Neural progenitor cell (in vitro differentiated cells): ENCODE measurements around the gene ABCB10. TPM values are rescaled to one million over a fixed set of nuclear protein-coding genes. Genes with fewer than 3 reads are reported as not detected.

Experiments
- DNase-seq: peaks from one replicate; pipeline ENCODE4 v3.0.0-alpha.2; 2016; ENCODE audit warnings: low spot score
- H2AFZ ChIP-seq: fragments of 200-600 bp; sonication (generic); replicated peaks from 2 replicates; pipeline ENCODE4 v1.6.1; 2016; ENCODE audit warnings: antibody characterized with exemption
- H3F3A ChIP-seq: fragments of 200-600 bp; sonication (generic); 2 replicates; pipeline ENCODE4 v1.6.1; 2016; ENCODE audit warnings: antibody characterized with exemption, low read depth
- H3K27ac ChIP-seq: fragments of 200-600 bp; sonication (generic); 2 replicates; pipeline ENCODE4 v1.5.1; 2016; ENCODE audit warnings: mild to moderate bottlenecking
- H3K27me3 ChIP-seq: fragments of 200-600 bp; sonication (generic); 2 replicates; pipeline ENCODE4 v1.6.1; 2016; ENCODE audit warnings: mild to moderate bottlenecking, moderate library complexity
- H3K36me3 ChIP-seq: fragments of 200-600 bp; sonication (generic); 2 replicates; pipeline ENCODE4 v1.5.1; 2016
- H3K4me1 ChIP-seq: fragments of 200-600 bp; sonication (generic); 2 replicates; pipeline ENCODE4 v1.6.1; 2016; ENCODE audit warnings: mixed run types
- H3K4me2 ChIP-seq: fragments of 200-600 bp; sonication (generic); 2 replicates; pipeline ENCODE4 v1.6.1; 2016
- H3K4me3 ChIP-seq: fragments of 200-600 bp; sonication (generic); 2 replicates; pipeline ENCODE4 v1.5.1; 2016
- H3K79me2 ChIP-seq: fragments of 200-600 bp; sonication (generic); 2 replicates; pipeline ENCODE4 v1.6.1; 2016; ENCODE audit warnings: low read depth
- H3K9ac ChIP-seq: fragments of 200-600 bp; sonication (generic); 2 replicates; pipeline ENCODE4 v1.6.1; 2016
- H3K9me3 ChIP-seq: fragments of 200-600 bp; sonication (generic); 2 replicates; pipeline ENCODE4 v1.5.1; 2016; ENCODE audit warnings: low read depth
- H4K20me1 ChIP-seq: fragments of 200-600 bp; sonication (generic); 2 replicates; pipeline ENCODE4 v1.6.1; 2016; ENCODE audit warnings: low read depth
- H3K27ac Mint-ChIP-seq: 3 replicates; pipeline ENCODE4 v1.8.0; 2021; ENCODE audit warnings: mixed read lengths
- H3K27me3 Mint-ChIP-seq: 2 replicates; pipeline ENCODE4 v1.8.0; 2022; ENCODE audit warnings: low read depth, mild to moderate bottlenecking, inconsistent platforms, moderate library complexity, mixed read lengths; ENCODE audit not compliant: insufficient read depth
- H3K36me3 Mint-ChIP-seq: 3 replicates; pipeline ENCODE4 v1.8.0; 2021; ENCODE audit warnings: mixed read lengths
- H3K4me1 Mint-ChIP-seq: 3 replicates; pipeline ENCODE4 v1.8.0; 2021; ENCODE audit warnings: mixed read lengths
- H3K4me3 Mint-ChIP-seq: 3 replicates; pipeline ENCODE4 v1.8.0; 2021; ENCODE audit warnings: mild to moderate bottlenecking, moderate library complexity, mixed read lengths
- H3K9me3 Mint-ChIP-seq: 3 replicates; pipeline ENCODE4 v1.8.0; 2020; ENCODE audit warnings: mixed read lengths
- EZH2 ChIP-seq: fragments of 200-600 bp; sonication (generic); IDR thresholded peaks from 2 replicates; pipeline ENCODE4 v1.6.1; 2017; ENCODE audit warnings: antibody characterized with exemption, mild to moderate bottlenecking, moderate library complexity
- EZH2phosphoT487 ChIP-seq: fragments of 200-600 bp; sonication (generic); IDR thresholded peaks from 2 replicates; pipeline ENCODE4 v1.6.1; 2017; ENCODE audit warnings: antibody characterized with exemption
- total RNA-seq: library from RNA; depleted of rRNA; stranded (reverse); fragments of >200 nt; gene quantifications from 2 replicates; pipeline ENCODE4 v1.2.3, GENCODE V29; 2015; ENCODE audit warnings: low replicate concordance
- TF ChIP-seq, protein P1 (sequence below): fragments of 200-600 bp; sonication (generic); IDR thresholded peaks from 2 replicates; pipeline ENCODE4 v1.5.1; 2017; ENCODE audit warnings: antibody characterized with exemption, mild to moderate bottlenecking

Gene ABCB10
- total RNA-seq, 1 donor from 2014 or later, result 11.9 TPM

DNA sequence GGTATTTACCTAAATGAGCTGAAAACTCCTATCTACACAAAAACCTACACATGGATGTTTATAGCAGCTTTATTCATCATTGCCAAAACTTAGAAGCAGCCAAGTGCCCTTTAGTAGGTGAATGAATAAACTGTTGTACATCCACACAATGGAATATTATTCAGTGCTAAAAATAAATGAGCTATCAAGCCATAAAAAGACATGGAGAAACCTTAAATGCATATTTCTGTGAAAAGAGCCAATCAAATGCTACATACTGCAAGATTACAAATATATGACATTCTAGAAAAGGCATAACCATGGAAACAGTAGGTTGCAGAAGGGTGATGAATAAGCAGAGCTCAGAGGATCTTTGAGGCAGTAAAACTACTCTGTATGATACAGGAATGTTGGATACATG, 23.3 kb downstream of the ABCB10 start:
- no peak overlapping the region for H3K4me3 ChIP-seq
- H3K36me3 ChIP-seq, result no peaks in the 10 kb centered on the region
- no peak overlapping the region for H3K4me2 ChIP-seq
- no peaks in the 10 kb centered on the region for H3K79me2 ChIP-seq
- no peaks in the 10 kb centered on the region for H3K4me1 ChIP-seq
- H3F3A ChIP-seq, result no peaks in the 10 kb centered on the region
- no peak for TF ChIP-seq EZH2phosphoT487
- H3K27ac ChIP-seq, result no peak overlapping the region
- Mint-ChIP-seq H3K27me3 (no peaks in the 10 kb centered on the region), H3K4me3 (no peak overlapping the region), H3K27ac (no peak overlapping the region), H3K36me3 (peaks cover 29% of the 10 kb centered on the region), H3K9me3 (no peaks in the 10 kb centered on the region), H3K4me1 (no peaks in the 10 kb centered on the region)
- no peak overlapping the region for H3K9ac ChIP-seq
- no peak for DNase-seq
- H3K9me3 ChIP-seq, result no peaks in the 10 kb centered on the region
- H3K27me3 ChIP-seq, result no peaks in the 10 kb centered on the region
- H4K20me1 ChIP-seq, result no peaks in the 10 kb centered on the region
- H2AFZ ChIP-seq, result no peak overlapping the region

DNA sequence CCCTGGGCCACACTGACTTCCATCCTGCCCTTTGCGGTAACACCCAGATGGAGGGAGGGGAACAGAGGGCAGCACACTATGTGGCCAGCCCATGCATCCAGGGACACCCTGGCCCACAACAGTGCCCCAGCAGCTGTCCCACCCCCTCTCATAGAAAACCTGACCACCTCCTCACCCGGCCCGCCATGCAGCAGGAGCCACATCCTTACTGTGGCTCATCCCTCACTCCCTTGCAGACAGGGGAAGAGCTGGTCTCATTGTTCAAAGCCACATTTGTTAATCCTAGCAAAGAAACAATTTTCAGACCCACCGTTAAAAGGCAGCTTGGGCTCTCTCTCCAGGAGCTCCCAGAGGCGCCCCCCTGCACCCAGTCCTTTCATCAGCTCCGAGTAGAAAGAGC, 27.2 kb downstream of the ABCB10 start:
- DNase-seq, result no peak
- no peak overlapping the region for H3K9ac ChIP-seq
- Mint-ChIP-seq H3K4me3 (no peak overlapping the region), H3K4me1 (no peaks in the 10 kb centered on the region), H3K9me3 (no peaks in the 10 kb centered on the region), H3K27me3 (no peaks in the 10 kb centered on the region), H3K27ac (no peak overlapping the region), H3K36me3 (peaks cover 27% of the 10 kb centered on the region)
- H3K4me3 ChIP-seq, result no peak overlapping the region
- H3K79me2 ChIP-seq, result no peaks in the 10 kb centered on the region
- H3K4me1 ChIP-seq, result no peaks in the 10 kb centered on the region
- H3K4me2 ChIP-seq, result no peak overlapping the region
- no peaks in the 10 kb centered on the region for H3K27me3 ChIP-seq
- no peak overlapping the region for H2AFZ ChIP-seq
- no peak overlapping the region for H3K27ac ChIP-seq
- no peaks in the 10 kb centered on the region for H3F3A ChIP-seq
- H3K36me3 ChIP-seq, result peaks cover 4% of the 10 kb centered on the region
- TF ChIP-seq EZH2phosphoT487, result no peak
- TF ChIP-seq EZH2, result no peak
- TF ChIP-seq, protein P1, sequence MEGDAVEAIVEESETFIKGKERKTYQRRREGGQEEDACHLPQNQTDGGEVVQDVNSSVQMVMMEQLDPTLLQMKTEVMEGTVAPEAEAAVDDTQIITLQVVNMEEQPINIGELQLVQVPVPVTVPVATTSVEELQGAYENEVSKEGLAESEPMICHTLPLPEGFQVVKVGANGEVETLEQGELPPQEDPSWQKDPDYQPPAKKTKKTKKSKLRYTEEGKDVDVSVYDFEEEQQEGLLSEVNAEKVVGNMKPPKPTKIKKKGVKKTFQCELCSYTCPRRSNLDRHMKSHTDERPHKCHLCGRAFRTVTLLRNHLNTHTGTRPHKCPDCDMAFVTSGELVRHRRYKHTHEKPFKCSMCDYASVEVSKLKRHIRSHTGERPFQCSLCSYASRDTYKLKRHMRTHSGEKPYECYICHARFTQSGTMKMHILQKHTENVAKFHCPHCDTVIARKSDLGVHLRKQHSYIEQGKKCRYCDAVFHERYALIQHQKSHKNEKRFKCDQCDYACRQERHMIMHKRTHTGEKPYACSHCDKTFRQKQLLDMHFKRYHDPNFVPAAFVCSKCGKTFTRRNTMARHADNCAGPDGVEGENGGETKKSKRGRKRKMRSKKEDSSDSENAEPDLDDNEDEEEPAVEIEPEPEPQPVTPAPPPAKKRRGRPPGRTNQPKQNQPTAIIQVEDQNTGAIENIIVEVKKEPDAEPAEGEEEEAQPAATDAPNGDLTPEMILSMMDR, result no peak
- H4K20me1 ChIP-seq, result no peaks in the 10 kb centered on the region
- no peaks in the 10 kb centered on the region for H3K9me3 ChIP-seq

DNA sequence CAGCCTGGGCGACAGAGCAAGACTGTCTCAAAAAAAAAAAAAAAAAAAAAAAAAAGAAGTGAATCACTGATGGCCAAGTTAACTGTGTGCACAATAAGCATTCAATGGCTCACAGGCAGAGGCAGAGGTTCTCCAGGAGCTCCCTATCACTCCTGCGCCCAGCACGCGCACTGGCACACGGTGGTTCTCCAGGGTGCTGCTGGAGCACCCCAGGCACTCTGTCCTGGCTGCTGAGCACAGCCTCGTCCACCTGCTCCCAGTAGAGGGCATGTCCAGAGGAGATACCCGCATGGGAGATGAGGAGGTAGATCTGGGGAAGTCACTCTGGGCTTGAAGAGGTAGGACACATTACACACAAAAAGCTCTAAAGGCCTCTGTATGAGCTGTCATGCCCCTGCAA, 28.9 kb downstream of the ABCB10 start:
- Mint-ChIP-seq H3K27me3 (no peaks in the 10 kb centered on the region), H3K4me1 (no peaks in the 10 kb centered on the region), H3K4me3 (no peak overlapping the region), H3K9me3 (no peaks in the 10 kb centered on the region), H3K36me3 (peaks cover 25% of the 10 kb centered on the region), H3K27ac (no peak overlapping the region)
- Histone ChIP-seq H3F3A (no peaks in the 10 kb centered on the region), H3K27me3 (no peaks in the 10 kb centered on the region), H4K20me1 (no peaks in the 10 kb centered on the region), H3K79me2 (no peaks in the 10 kb centered on the region), H3K9me3 (no peaks in the 10 kb centered on the region), H3K4me2 (no peak overlapping the region), H3K36me3 (peaks cover 4% of the 10 kb centered on the region), H2AFZ (no peak overlapping the region), H3K27ac (no peak overlapping the region), H3K9ac (no peak overlapping the region), H3K4me1 (no peaks in the 10 kb centered on the region), H3K4me3 (no peak overlapping the region)
- no peak for DNase-seq
- TF ChIP-seq EZH2 (no peak), EZH2phosphoT487 (no peak)
- TF ChIP-seq, protein P1, result no peak

DNA sequence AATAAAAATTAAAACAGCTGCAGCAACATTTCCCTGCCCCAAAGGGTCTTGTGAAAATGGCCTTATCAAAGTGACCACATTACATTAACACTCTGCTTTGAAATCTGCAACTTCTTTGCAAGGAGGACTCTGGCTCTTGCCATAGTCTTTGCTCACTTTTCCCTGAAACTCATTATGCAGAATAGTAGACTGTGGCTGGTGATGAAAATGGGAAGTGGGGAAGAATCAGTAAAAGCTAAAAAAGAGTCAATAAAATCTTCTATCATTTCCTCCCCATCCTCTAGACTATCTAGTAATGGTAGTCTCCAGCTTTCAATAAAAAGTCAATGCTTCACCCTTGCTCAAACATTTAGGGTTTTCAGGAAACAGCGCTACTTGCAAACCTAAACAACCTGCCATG, 31.8 kb downstream of the ABCB10 start:
- Mint-ChIP-seq H3K27me3 (no peaks in the 10 kb centered on the region), H3K36me3 (peaks cover 18% of the 10 kb centered on the region), H3K4me1 (no peaks in the 10 kb centered on the region), H3K27ac (no peak overlapping the region), H3K9me3 (no peaks in the 10 kb centered on the region), H3K4me3 (no peak overlapping the region)
- no peak overlapping the region for H3K4me2 ChIP-seq
- no peaks in the 10 kb centered on the region for H3F3A ChIP-seq
- no peak overlapping the region for H3K9ac ChIP-seq
- TF ChIP-seq EZH2phosphoT487 (no peak), EZH2 (no peak)
- TF ChIP-seq, protein P1, result no peak
- no peaks in the 10 kb centered on the region for H3K79me2 ChIP-seq
- no peak overlapping the region for H3K27ac ChIP-seq
- H4K20me1 ChIP-seq, result no peaks in the 10 kb centered on the region
- peaks cover 4% of the 10 kb centered on the region for H3K36me3 ChIP-seq
- no peak overlapping the region for H3K4me3 ChIP-seq
- H3K27me3 ChIP-seq, result no peaks in the 10 kb centered on the region
- H2AFZ ChIP-seq, result no peak overlapping the region
- DNase-seq, result no peak
- no peaks in the 10 kb centered on the region for H3K4me1 ChIP-seq
- no peaks in the 10 kb centered on the region for H3K9me3 ChIP-seq
